Caco-2 (cell line): ENCODE data around the gene ADGRD1. TPM values are rescaled to one million over a fixed set of nuclear protein-coding genes. Genes with fewer than 3 reads are reported as not detected.

Experiments
- BruUV-seq: library from RNA; stranded (reverse); fragments of 400-500 nt; replicated peaks from 2 replicates; lab custom pipeline; 2021; lab: Mats Ljungman, UMichigan
- CTCF ChIA-PET: fragments of 300-600 bp; sonication (Branson Sonifier 250); formaldehyde crosslinking; loops from one replicate; lab custom pipeline; 2022; ENCODE audit warnings: antibody characterized with exemption; lab: Charles Lee
- POLR2A ChIA-PET: fragments of 300-600 bp; sonication (Branson Sonifier 250); formaldehyde crosslinking; loops from one replicate; lab custom pipeline; 2022; ENCODE audit warnings: antibody characterized with exemption; lab: Charles Lee
- DNase-seq, 2 experiments: peaks; one replicate each; pipeline versions ENCODE4 v3.0.0 to v3.0.0-alpha.2; 2020 to 2022
- H3K27me3 ChIP-seq: replicated peaks from 2 replicates; pipeline ENCODE4 v1.6.0; 2011; ENCODE audit warnings: low read length; ENCODE audit not compliant: control insufficient read depth, insufficient read depth
- H3K36me3 ChIP-seq: 2 replicates; pipeline ENCODE4 v1.5.1; 2011; ENCODE audit warnings: low read length; ENCODE audit not compliant: control insufficient read depth, insufficient read depth
- H3K4me1 ChIP-seq: fragments of 250-450 bp; sonication (Bioruptor Pico); 2 replicates; pipeline ENCODE4 v1.5.1; 2020; ENCODE audit warnings: mild to moderate bottlenecking
- H3K4me3 ChIP-seq: 2 replicates; pipeline ENCODE4 v1.5.1; 2011; ENCODE audit warnings: low read depth, mild to moderate bottlenecking, control low read depth, low read length
- H3K9me3 ChIP-seq: fragments of 250-450 bp; sonication (Bioruptor Pico); 2 replicates; pipeline ENCODE4 v1.5.1; 2020; ENCODE audit warnings: mild to moderate bottlenecking, moderate library complexity
- H3K27ac Mint-ChIP-seq: one replicate; pipeline ENCODE4 v1.8.0; 2022; ENCODE audit warnings: mixed read lengths; ENCODE audit not compliant: unreplicated experiment
- H3K27me3 Mint-ChIP-seq: one replicate; pipeline ENCODE4 v1.8.0; 2022; ENCODE audit warnings: mixed read lengths; ENCODE audit not compliant: insufficient read depth, unreplicated experiment
- H3K36me3 Mint-ChIP-seq: one replicate; pipeline ENCODE4 v1.8.0; 2022; ENCODE audit warnings: mild to moderate bottlenecking, mixed read lengths; ENCODE audit not compliant: insufficient read depth, unreplicated experiment
- H3K4me1 Mint-ChIP-seq: one replicate; pipeline ENCODE4 v1.8.0; 2022; ENCODE audit warnings: low read depth, mixed read lengths; ENCODE audit not compliant: unreplicated experiment
- H3K4me3 Mint-ChIP-seq: one replicate; pipeline ENCODE4 v1.8.0; 2022; ENCODE audit warnings: mild to moderate bottlenecking, moderate library complexity, mixed read lengths; ENCODE audit not compliant: unreplicated experiment
- H3K9me3 Mint-ChIP-seq: one replicate; pipeline ENCODE4 v1.8.0; 2022; ENCODE audit warnings: mixed read lengths; ENCODE audit not compliant: unreplicated experiment
- intact Hi-C: fragments of 100-400 bp; cut with micrococcal nuclease; formaldehyde crosslinking; loops from one replicate; pipeline ENCODE4 v1.10.0; 2022; ENCODE audit not compliant: unreplicated experiment
- total RNA-seq: library from RNA; stranded (reverse); gene quantifications from 2 replicates; pipeline ENCODE4 v1.2.3, GENCODE V29; 2022
- TF ChIP-seq, protein P1 (sequence below), 2 experiments: fragments of 200-600 bp in 1 of 2; IDR thresholded peaks; 1 replicate in 1 of 2; 2 replicates in 1 of 2; pipeline versions ENCODE4 v1.5.1 to v1.8.0; 2011 to 2022; ENCODE audit warnings: antibody characterized with exemption in 1 of 2, control low read depth in 1 of 2, inconsistent platforms in 1 of 2, low read depth in 1 of 2, low read length in 1 of 2, mild to moderate bottlenecking in 1 of 2, moderate library complexity in 1 of 2; ENCODE audit not compliant: insufficient read depth in 1 of 2, severe bottlenecking in 1 of 2, unreplicated experiment in 1 of 2

The ADGRD1 gene
- total RNA-seq, 1 experiment from 2014 or later, result 3.6 TPM

DNA sequence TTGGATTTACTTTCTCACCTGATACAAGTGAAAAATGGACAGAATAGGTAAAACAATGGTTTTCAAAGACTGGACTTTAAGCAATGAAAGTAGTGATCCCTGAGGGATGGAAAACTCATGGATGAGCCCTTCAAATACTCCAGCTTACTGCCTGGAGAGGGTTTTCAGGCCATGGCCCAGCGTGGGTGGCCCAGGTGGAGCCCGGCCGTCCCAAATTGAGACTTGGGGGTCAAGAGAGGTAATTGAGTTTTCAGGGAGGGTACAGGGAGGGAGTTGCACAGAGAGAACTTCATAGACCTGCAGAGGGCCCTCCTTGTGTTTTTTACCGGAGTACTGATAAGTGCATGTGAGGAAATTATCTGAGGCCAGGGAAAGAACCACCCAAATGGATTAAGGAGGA lies 44.6 kb upstream of the ADGRD1 start:
- Histone ChIP-seq H3K36me3 (no peaks in the 10 kb centered on the region), H3K4me1 (no peaks in the 10 kb centered on the region), H3K4me3 (no peak overlapping the region), H3K9me3 (peaks cover 16% of the 10 kb centered on the region; the same call in 1 of the 2 replicates), H3K27me3 (no peaks in the 10 kb centered on the region)
- Mint-ChIP-seq H3K9me3 (peaks cover 20% of the 10 kb centered on the region), H3K4me3 (no peak overlapping the region), H3K27me3 (no peaks in the 10 kb centered on the region), H3K4me1 (no peaks in the 10 kb centered on the region), H3K36me3 (no peaks in the 10 kb centered on the region), H3K27ac (no peak overlapping the region)
- no TSS peak for BruUV-seq
- TF ChIP-seq, protein P1, sequence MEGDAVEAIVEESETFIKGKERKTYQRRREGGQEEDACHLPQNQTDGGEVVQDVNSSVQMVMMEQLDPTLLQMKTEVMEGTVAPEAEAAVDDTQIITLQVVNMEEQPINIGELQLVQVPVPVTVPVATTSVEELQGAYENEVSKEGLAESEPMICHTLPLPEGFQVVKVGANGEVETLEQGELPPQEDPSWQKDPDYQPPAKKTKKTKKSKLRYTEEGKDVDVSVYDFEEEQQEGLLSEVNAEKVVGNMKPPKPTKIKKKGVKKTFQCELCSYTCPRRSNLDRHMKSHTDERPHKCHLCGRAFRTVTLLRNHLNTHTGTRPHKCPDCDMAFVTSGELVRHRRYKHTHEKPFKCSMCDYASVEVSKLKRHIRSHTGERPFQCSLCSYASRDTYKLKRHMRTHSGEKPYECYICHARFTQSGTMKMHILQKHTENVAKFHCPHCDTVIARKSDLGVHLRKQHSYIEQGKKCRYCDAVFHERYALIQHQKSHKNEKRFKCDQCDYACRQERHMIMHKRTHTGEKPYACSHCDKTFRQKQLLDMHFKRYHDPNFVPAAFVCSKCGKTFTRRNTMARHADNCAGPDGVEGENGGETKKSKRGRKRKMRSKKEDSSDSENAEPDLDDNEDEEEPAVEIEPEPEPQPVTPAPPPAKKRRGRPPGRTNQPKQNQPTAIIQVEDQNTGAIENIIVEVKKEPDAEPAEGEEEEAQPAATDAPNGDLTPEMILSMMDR (IDR thresholded peaks at IDR 0.05; ENCODE audit: insufficient read depth in 1 of 2, low read depth in 1 of 2, low read length in 1 of 2, severe bottlenecking in 1 of 2, unreplicated experiment in 1 of 2), result no peak
- intact Hi-C loops, result no loop called here
- DNase-seq, result no peak
- ChIA-PET POLR2A (no interaction called here), CTCF (no interaction called here)

- H3K27me3 Mint-ChIP-seq, result peaks cover 3% of the 10 kb centered on the region
- no peaks in the 10 kb centered on the region for H3K36me3 ChIP-seq
- no TSS peak for BruUV-seq
- no peaks in the 10 kb centered on the region for H3K27me3 ChIP-seq
- no peak overlapping the region for H3K4me3 ChIP-seq
- no peaks in the 10 kb centered on the region for H3K4me1 ChIP-seq
- H3K4me1 Mint-ChIP-seq, result peaks cover 2% of the 10 kb centered on the region
- no peak overlapping the region for H3K4me3 Mint-ChIP-seq
- TF ChIP-seq, protein P1 (IDR thresholded peaks at IDR 0.05; ENCODE audit: insufficient read depth in 1 of 2, low read depth in 1 of 2, low read length in 1 of 2, severe bottlenecking in 1 of 2, unreplicated experiment in 1 of 2), result no peak
- no peaks in the 10 kb centered on the region for H3K36me3 Mint-ChIP-seq
- DNase-seq, result no peak
- intact Hi-C loops, result no loop called here
- CTCF ChIA-PET, result no interaction called here
- peaks cover 20% of the 10 kb centered on the region for H3K9me3 Mint-ChIP-seq
- H3K27ac Mint-ChIP-seq, result no peak overlapping the region
- H3K9me3 ChIP-seq, result peaks cover 16% of the 10 kb centered on the region; the same call in 1 of the 2 replicates
- POLR2A ChIA-PET, result no interaction called here
Measured at GRCh38 chr12:130911193-130911592, 42.5 kb upstream of the ADGRD1 start.

GRCh38 chr12:130911933-130912332 lies 41.8 kb upstream of the ADGRD1 start:
- peaks cover 7% of the 10 kb centered on the region for H3K4me1 Mint-ChIP-seq
- no peak overlapping the region for H3K4me3 ChIP-seq
- DNase-seq, result no peak
- ChIA-PET CTCF (no interaction called here), POLR2A (no interaction called here)
- peaks cover 16% of the 10 kb centered on the region; the same call in 1 of the 2 replicates for H3K9me3 ChIP-seq
- no peaks in the 10 kb centered on the region for H3K4me1 ChIP-seq
- H3K9me3 Mint-ChIP-seq, result peaks cover 20% of the 10 kb centered on the region
- H3K36me3 Mint-ChIP-seq, result no peaks in the 10 kb centered on the region
- peaks cover 7% of the 10 kb centered on the region for H3K27me3 Mint-ChIP-seq
- no TSS peak for BruUV-seq
- H3K36me3 ChIP-seq, result no peaks in the 10 kb centered on the region
- H3K27ac Mint-ChIP-seq, result no peak overlapping the region
- H3K4me3 Mint-ChIP-seq, result no peak overlapping the region
- no peaks in the 10 kb centered on the region for H3K27me3 ChIP-seq
- intact Hi-C loops, result no loop called here
- TF ChIP-seq, protein P1 (IDR thresholded peaks at IDR 0.05; ENCODE audit: insufficient read depth in 1 of 2, low read depth in 1 of 2, low read length in 1 of 2, severe bottlenecking in 1 of 2, unreplicated experiment in 1 of 2), result no peak
